Tibial nerve (tissue), 4 donors: ENCODE data around the gene BEAN1.

Source experiments
- EP300 ChIP-seq, 2 donors: sonication (generic); formaldehyde crosslinking; IDR thresholded peaks; one replicate each; pipeline ENCODE4 v1.6.1; 2017; ENCODE audit warnings: antibody characterized with exemption in 2 of 2, mild to moderate bottlenecking in 1 of 2
- POLR2A ChIP-seq, 2 donors: fragments of 450-650 bp; IDR thresholded peaks; one replicate each; pipeline ENCODE4 v1.6.1; 2017; ENCODE audit warnings: antibody characterized with exemption in 2 of 2, mild to moderate bottlenecking in 2 of 2, moderate library complexity in 2 of 2
- TF ChIP-seq, protein P1 (sequence below), 5 experiments: fragments of 200-600 bp in 3 of 5; fragments of 450-650 bp in 2 of 5; sonication (generic) in 3 of 5; IDR thresholded peaks; one replicate each; pipeline ENCODE4 v1.5.1; 2016 to 2019; ENCODE audit warnings: antibody characterized with exemption in 5 of 5, mild to moderate bottlenecking in 3 of 5, moderate library complexity in 2 of 5

GRCh38 chr16:66379571-66379941 lies 47.5 kb upstream of the BEAN1 start:
- TF ChIP-seq, protein P1, sequence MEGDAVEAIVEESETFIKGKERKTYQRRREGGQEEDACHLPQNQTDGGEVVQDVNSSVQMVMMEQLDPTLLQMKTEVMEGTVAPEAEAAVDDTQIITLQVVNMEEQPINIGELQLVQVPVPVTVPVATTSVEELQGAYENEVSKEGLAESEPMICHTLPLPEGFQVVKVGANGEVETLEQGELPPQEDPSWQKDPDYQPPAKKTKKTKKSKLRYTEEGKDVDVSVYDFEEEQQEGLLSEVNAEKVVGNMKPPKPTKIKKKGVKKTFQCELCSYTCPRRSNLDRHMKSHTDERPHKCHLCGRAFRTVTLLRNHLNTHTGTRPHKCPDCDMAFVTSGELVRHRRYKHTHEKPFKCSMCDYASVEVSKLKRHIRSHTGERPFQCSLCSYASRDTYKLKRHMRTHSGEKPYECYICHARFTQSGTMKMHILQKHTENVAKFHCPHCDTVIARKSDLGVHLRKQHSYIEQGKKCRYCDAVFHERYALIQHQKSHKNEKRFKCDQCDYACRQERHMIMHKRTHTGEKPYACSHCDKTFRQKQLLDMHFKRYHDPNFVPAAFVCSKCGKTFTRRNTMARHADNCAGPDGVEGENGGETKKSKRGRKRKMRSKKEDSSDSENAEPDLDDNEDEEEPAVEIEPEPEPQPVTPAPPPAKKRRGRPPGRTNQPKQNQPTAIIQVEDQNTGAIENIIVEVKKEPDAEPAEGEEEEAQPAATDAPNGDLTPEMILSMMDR (IDR thresholded peaks at IDR 0.05): no peak
- TF ChIP-seq POLR2A (IDR thresholded peaks at IDR 0.05) (no peak), EP300 (IDR thresholded peaks at IDR 0.05) (no peak)
